NCI-H2227 treated with DMSO at 0.1 percent for 48 hours (cell line): ENCODE measurements around the gene PDE1C.
"Not testable (repeated sequence)": the region's sequence is repeated elsewhere in the genome, so short reads cannot be mapped to it uniquely, and the experiment has no call there.

ENCODE experiments used
- DNase-seq: peaks from one replicate; lab custom pipeline; 2025; lab: John Stamatoyannopoulos, UW

The PDE1C gene

DNA sequence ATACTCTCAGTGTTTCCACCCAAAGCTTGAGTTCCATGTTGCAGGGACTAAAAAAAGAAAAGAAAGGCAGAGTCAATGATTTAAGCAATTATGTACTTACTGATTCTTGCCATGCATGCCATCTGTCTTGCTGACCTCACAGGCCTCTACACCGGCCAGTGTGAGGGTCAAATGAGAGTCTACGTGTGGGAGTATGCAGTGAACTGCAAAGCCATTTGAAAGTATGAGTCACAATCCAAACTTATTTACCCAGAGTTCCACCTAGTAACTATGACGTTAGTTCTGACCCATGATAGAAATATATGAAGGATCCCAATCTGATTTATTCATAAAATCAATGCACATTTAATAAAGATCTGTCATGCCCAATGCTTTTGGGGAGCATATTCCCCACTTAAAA, 26.5 kb downstream of the PDE1C start:
- DNase-seq, result no peak

DNA sequence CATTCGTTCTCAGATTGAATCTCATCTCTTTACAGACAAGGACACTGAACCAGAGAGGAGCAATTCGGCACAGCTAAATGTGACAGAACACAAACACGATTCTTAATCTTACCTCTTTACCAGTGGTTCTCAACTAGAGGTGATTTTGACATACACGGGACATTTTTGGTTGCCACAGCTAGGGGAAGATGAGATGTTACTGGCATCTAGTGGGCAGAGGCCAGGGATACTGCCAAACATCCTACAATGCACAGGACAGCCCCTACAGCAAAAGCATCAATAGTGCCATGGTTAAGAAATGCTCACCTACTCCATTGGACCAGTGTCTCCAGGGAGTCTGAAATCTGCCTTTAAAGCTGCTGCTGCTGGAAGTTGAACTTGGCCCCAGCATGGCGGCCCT, 27.3 kb downstream of the PDE1C start:
- DNase-seq, result no peak

DNA sequence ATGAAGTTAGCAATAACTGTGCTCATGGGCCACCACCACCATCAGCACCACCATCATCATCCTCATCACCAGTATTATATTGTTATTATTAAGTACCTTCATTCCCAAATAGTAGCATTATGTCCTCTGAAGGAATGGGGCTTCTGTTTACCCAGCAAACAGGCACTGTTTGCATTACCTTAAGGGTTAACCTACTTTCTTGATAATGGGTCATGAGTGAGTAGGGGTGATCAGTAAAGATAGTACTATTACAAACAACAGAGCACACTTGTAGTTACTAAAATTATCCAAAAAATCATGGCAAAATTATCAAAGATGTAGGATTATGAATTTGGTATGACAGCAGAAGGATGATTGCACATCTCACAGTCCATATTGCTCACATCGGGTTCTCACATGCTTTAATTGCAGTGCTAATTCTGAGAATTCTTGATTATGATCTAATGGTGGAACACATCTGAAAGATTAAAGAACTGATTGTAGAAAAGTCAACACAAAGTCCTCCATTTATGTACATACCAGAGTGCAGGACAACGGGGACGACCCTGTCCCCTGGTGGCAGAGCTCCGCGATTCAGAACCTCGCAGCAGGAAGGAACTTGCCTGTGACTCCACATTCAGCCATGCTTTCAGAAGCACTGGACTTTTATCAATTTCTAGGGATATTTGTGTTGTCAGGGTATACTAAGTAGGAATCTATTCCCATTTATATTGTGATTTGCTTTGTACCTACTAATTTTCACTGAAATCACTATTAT, 31.0 kb downstream of the PDE1C start:
- DNase-seq, result no peak

DNA sequence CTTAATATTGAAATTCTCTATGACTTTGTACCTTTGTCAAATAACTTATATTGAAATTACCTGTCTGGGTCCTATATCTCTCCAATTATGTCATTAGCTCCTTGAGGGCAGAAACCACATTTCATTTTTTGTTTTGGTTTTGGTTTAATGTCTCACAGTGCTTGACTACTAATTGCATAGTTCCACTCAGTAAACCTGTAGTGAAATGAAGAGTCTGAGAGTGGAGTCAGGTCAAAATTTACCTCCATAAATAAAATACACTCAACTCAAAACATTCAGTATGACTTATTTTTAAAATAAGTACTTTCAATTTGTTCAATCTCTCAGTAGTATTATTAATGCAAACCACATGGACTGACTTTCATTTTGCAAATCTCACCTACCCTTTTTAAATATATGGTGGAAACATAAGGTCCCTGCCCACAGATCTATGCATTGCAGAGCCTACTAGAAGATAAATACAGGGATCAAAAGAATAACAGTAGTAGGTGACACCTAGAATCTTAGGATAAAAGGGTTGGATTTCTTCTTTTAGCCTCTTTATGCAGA, 32.5 kb downstream of the PDE1C start:
- no peak for DNase-seq

DNA sequence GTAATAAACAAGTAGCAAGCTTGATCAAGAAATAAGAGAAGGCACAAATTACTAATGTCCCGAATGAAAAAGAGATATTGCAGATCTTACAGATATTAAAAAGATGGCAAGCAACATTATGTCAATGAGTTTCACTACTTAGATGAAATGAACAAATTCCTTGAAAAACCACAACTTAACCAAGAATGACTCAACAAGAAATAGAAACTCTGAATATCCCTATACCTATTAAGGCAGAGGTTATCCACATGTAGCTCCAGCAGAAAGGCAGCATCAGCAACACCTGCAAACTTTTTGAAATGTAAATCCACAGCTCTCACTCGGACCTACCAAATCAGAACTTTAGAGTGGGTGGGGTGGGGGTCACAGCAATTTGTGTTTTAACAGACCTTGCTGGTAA, 33.6 kb downstream of the PDE1C start:
- no peak for DNase-seq

DNA sequence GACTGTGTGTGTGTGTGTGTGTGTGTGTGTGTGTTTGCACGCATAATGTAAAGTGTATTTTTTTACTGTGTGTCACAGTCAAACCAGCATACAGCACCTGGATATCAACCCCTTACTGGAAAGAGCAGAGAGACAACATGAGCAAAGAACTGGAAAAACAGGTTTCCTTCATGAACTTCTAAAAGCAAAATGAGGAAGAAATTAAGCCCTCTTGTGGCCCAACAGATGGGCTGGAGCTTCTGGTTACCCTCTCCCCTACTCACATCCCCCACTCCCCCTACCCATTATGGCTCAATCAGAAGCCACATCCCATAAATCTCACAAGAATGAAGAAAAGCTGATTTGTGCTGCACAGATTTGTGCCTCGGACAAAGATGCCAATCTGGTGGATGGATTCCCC, 36.2 kb downstream of the PDE1C start:
- DNase-seq, result no peak

DNA sequence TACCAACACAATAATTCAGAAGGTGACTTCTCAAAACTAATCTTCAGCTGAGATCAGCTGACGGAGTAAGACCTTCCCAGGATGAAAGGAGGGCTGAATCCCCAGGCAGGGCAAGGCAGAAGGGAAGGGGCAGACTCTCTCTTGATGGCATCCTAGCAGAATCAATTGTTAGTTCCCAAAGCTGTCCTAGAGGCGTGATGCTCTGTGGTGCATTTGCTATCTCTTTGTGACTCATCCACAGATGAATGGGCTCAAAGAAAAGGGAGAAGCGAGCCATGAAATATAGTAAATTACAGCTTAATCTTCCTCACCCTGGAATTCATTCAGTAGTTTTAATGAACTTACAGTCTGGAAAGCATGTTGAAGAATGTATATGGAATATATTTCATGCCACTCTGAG, 37.2 kb downstream of the PDE1C start:
- DNase-seq, result no peak

DNA sequence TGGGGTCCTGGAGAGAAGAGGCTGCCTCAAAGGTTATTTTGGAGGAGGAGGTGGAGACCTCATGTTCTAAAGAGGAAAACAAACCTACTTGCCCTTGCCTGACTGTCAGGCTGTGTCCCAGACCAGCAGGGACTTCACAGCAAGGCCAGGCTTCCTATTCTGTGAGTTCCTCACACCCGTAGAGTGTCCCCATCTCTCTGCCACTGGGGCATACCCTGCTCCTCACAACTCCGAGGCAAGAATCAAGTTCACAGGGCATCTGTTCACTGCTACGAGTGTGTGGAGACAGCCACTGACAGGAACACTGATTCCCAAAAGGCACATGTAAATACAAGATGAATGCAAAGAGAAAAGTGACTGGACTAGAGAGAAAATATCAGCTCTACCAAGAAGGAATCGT, 38.0 kb downstream of the PDE1C start:
- no peak for DNase-seq

DNA sequence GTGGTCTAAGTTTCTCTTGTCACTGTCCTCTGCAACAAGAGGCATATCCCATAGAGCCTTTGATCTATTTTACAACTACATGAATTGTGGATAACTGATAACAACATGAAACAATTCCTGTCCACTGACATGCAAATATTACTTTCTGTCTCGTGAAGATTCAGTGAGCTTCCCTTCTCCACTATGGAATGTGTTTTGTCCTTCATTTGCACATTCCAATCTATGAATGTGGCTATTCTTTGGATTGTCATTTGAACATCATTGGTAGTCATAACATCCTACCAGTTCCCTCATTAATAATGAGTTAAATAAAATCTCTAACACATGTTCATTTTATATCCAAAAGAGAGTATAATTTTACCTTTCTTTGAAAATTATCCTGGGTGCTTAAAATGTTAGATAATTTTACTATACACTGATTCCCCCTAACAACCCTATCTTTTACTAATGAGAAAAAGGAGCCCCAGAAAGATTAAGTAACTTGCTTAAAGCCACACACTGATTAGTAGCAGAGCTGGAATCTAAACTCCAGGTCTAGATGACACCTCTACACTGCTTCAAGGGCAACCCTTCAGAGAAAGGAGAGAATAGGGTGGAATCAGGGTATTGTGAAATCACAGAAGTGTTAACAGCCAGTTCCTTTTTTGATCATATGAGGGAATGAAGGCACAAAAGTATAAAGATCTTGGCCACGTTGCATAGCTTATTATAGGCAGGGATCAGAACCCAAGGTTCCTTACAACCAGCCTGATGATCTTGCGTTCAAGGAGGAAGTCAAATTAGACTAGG, 39.1 kb downstream of the PDE1C start:
- DNase-seq, result no peak

DNA sequence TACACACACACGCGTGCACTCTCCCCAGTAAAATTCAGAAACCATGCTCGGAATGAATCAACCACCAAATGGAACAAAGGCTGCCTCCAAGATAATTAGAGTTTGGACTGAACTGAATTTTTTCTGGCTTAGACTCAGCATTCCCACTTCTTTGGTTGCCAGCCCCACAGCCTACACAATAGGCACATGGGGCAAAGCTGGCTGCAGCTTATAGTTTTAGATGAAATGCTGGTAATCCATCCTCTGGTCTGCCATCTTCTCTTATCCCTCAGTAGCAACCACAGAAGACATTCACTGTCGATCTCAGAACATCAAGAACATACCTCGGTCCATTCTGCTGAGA, 44.2 kb downstream of the PDE1C start:
- DNase-seq, result no peak

DNA sequence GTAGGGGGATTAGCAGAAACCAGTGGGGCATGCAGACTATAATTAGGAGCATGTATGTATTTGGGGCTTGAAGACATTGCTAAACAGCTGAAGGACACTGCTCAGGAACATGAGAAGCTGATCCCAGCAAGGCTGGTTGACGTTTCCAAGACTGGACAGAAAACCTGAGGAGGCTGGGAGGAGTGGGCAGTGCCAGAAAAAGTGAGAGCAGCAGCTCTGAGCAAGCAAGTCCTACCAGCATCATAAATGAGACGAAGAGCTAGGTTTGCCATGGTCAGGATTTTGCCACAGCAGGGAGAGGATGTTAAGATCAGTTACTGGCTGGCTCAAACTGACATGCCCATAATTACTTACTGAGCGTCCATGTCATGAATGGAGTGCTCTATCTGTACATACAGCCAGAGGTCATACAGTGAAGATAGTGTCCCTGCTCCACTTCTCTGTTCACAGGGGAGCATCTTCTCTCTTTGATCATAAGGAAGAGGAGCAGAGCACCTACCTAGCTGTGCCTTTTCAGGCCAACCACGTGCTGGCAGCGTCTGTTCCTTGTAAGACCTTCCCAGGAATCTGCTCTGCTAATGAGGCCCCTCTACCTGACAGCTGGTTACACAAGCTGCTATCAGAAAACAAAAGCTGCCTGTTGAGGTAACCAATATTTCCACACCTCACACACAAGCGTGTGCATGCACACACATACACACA, 44.7 kb downstream of the PDE1C start:
- DNase-seq, result no peak

DNA sequence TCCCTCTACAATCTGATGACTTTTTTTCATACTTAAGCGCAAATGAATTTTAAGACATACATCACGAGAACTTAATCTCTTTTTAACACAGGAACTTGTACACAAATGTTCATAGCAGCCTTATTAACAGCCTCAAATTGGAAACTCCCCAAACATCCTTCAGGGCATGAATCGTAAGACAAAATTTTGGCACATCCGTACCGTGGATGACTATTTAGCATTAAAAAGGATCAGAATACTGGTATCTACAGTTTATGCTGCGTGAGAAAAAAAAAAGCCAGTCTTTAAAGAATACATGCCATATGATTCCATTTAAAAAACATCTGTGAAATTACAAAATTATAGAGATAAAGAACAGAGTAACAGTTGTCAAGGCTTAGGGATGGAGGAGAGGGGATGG, 46.8 kb downstream of the PDE1C start:
- DNase-seq, result no peak

DNA sequence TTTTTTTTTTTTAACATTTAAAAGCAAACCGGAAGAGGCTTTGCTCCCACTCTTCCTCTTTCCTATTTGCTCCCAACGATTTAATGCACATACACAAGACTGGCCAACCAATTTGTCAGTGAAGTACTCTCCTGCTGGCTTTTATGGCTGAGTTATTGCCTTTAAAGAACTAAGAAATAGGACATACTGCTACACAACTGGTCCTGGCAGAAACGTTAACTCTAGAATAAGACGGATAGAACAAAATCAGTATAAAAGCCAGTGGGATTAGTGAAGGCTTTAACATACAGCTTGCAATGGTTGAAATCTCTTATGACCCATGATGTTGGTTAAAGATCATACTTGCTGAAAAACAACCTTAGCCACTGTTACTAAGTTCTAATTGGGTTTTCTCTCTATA, 47.2 kb downstream of the PDE1C start:
- no peak for DNase-seq

DNA sequence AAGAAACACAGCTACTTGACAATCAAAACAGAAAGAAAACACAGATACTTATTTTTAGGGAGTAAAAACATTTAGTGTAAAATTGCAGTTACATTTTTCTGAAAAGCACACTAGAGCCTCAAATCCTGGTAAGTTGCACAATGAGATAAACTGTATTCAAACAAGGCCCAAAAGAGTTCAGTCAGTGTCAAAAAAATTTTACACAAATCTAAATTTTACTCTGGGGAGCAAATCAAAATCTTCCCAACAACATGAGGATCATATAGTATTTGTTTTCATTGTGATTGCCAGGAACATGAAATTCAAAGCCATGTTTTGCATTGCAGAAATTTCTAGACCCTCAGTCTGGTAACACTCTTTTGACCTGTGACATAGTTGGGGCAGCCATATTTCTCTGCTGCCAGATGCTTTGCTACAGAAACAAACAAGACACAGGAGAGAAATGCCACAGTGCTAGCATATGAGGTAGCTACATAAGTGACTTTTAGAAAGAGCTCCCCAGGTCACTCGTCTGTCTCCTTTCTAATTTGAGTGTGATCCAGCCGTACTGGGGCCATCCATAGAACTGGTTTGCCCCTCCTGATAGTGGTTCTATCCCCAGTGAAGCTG, 49.6 kb downstream of the PDE1C start:
- no peak for DNase-seq

DNA sequence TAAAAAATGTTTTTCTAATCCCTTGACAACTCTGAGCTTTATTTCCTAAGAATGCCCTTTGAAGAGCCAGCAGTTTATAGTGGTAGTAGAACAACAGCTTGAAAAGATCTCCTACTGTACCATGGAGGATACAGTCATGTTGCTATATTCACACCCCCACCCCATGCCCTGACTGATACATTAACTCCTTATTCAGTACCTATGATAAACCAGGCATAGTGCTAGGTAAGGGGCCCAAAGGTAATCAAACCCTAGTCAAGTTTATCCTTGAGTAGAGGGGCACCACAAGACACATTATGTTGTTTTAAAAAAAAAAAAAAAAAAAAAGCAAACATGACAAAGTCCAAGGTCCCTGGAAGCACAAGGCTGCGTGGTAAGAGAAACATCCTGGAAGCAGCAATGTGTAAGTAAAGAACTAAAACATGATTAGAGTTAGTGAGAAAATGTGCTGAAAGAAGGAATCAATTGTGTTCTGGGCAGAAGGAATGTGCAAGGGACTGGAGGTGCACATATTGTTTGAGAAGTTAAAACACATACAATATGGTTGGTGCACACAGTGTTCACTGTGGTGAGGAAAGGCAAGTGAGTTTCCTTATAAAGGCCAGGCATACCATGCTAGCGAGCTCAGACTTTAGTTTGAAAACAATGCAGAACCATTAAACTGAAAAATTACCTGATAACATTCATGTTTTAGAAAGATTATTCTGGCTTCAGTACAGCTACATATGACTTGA, 51.2 kb downstream of the PDE1C start:
- no peak for DNase-seq

DNA sequence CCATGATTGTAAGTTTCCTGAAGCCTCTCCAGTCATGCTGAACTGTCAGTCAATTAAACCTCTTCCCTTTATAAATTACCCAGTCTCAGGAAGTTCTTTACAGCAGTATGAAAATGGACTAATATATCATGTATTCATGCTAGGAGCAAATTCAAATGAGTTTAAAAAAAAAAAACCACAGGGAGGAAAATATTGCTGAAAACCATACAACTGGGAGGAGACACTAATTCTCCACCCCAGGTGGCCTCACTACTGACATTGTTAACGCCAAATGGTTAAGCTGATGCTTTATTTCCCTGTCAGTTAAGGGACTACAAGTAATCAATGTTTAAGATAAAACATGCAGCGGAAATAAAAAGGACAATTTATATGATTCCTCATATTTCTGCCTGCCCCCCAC, 55.1 kb downstream of the PDE1C start:
- DNase-seq, result no peak

DNA sequence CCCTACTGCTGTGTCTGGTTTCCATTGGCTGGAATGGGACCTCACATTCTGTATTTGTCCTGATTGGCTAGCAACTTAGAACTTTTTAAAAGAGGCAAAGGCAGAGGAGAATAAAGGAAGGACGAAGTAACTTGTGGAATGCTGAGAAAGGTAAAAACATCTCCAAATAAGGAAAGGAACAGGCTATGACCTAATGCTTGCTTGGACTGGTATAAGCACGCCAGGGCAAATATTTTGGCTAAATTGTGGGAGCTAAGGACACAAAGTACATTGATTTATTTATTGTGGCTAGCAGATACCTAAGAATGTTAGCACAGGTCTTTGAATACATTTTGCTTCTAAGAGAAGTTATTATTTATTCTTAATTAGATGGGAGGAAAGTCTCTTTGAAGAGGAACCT, 56.7 kb downstream of the PDE1C start:
- DNase-seq, result not testable (repeated sequence)

DNA sequence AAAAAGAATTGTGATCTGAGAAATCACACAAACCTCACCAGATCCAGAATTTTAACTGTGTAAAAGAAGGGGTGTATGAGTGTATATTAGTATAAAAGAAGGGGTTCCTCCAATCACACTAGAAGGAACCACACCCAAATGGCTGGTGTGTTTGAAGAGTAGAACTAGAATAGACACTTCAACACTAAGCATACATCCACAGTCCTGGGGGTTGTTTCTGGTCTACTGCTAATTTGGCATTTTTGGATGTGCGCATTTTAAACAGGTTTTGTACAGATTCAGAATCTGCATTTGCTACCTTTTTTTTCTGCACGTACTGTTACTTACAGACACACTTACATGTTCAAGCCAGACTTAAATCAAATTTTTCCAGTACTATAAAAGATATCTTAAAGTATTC, 64.6 kb downstream of the PDE1C start:
- no peak for DNase-seq

DNA sequence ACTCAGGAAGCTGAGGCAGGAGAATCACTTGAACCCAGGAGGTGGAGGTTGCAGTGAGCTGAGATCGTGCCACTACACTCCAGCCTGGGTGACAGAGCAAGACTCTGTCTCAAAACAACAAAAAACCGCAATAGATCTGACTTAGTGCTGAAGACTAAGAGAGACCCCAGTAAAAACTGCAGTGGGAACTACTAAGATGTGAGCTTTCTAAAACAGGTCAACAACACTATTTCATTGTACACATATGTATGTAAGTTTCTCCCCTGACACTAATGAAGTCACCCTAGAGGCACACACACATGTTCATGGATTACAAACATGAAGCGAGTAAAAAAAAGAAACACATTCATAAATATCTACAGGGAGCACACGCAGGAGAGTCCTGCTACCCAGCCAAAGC, 68.3 kb downstream of the PDE1C start:
- DNase-seq, result no peak

DNA sequence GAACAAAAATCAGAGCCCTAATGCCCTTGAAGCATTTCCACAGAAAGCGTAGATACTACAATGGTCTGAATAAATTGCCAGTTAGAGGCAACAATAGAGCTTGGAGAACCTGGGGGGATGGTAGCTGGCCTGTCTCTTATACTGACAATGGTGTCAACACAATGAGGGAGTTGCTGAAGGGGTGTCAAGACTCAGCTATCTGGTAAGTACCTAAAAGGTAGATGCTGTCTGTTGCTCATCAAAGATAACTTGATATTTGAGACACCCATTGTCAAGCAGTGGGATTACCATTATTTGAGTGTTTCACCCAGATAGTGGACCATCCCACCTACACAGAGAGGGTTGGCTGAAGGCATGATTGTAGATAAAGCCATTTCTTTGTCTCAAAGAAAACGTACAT, 72.8 kb downstream of the PDE1C start:
- no peak for DNase-seq

DNA sequence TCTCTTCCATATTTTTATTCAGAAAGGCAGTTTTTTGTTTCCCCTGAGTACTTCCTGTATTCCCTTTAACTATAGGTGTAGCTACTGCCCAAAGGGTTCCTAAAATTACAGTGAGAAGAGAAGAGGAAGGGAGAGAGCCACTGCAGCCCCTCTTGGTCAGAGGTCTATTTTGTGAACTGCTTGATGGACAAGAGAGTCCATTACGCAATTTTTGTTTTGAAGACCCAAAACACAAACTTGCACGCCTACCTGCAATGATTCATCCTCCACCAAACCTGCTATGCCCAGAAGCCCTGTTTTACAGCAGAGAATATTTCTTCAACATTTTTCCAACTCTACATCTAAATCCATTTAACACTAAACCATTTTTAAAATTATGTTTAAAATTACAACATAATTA, 75.1 kb downstream of the PDE1C start:
- no peak for DNase-seq

DNA sequence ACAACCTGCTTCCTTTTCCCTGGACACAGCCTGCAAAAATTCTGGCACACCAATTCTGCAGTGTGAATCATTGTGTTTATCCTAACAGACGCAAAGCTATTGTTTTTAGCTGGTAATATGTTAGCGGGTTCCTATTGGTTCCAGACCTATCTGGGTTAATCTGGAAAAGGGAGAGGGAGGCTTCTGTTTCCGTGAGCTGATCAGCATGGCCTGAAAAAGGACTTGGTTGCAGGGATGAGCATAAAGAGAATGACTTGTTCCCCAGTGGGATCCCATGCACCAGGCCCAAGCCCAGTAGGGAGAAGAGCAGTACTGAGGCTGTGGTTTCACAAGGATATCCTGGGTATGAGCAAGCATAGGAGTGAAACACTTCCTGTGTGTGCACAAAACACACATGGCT, 78.4 kb downstream of the PDE1C start:
- no peak for DNase-seq
